Measurements from ENCODE around the gene VWF. TPM values are rescaled to one million over a fixed set of nuclear protein-coding genes. Genes with fewer than 3 reads are reported as not detected.
A peak's percentile ranks its signal among the peaks of the same experiment; 100 is the strongest.
"Not testable (repeated sequence)": the region's sequence is repeated elsewhere in the genome, so short reads cannot be mapped to it uniquely, and the experiment has no call there.

Gene VWF
- total RNA-seq, 1 donor, result 13.5 TPM

GRCh38 chr12:6146509-6146908, 22.0 kb upstream of the VWF start:
- no peak for DNase-seq (ENCODE audit: low read depth in 2 of 3, low spot score in 2 of 3)

GRCh38 chr12:6145564-6145963, 21.1 kb upstream of the VWF start:
- peak in 2 of 3 donors; percentile 57 to 87 for DNase-seq (ENCODE audit: low read depth in 2 of 3, low spot score in 2 of 3)

GRCh38 chr12:6143303-6143675, 18.8 kb upstream of the VWF start:
- no peak for DNase-seq (ENCODE audit: low read depth in 2 of 3, low spot score in 2 of 3)

GRCh38 chr12:6142368-6143302, 18.2 kb upstream of the VWF start:
- peak in 2 of 3 donors; percentile 42 to 69 for DNase-seq (ENCODE audit: low read depth in 2 of 3, low spot score in 2 of 3)

- not testable (repeated sequence) for DNase-seq (ENCODE audit: low read depth in 2 of 3, low spot score in 2 of 3)
These were observed 17.4 kb upstream of the VWF start for GRCh38 chr12:6141731-6142367.

GRCh38 chr12:6140651-6141447, 16.4 kb upstream of the VWF start:
- DNase-seq (ENCODE audit: low read depth in 2 of 3, low spot score in 2 of 3), result peak in 2 of 3 donors; percentile 54 to 71

GRCh38 chr12:6135071-6135470, 10.6 kb upstream of the VWF start:
- DNase-seq (ENCODE audit: low read depth in 2 of 3, low spot score in 2 of 3), result no peak

- DNase-seq (ENCODE audit: low read depth in 2 of 3, low spot score in 2 of 3), result no peak
These were observed 9.2 kb upstream of the VWF start for GRCh38 chr12:6133642-6134041.

- DNase-seq (ENCODE audit: low read depth in 2 of 3, low spot score in 2 of 3), result no peak
These were observed 8.0 kb upstream of the VWF start for GRCh38 chr12:6132496-6132895.

- DNase-seq (ENCODE audit: low read depth in 2 of 3, low spot score in 2 of 3), result no peak
These were observed 789 bp upstream of the VWF start for GRCh38 chr12:6125310-6125608.

GRCh38 chr12:6123258-6123657, 1.2 kb downstream of the VWF start:
- DNase-seq (ENCODE audit: low read depth in 2 of 3, low spot score in 2 of 3), result no peak

GRCh38 chr12:6122201-6122600, 2.3 kb downstream of the VWF start:
- no peak for DNase-seq (ENCODE audit: low read depth in 2 of 3, low spot score in 2 of 3)

- DNase-seq (ENCODE audit: low read depth in 2 of 3, low spot score in 2 of 3), result no peak
These were observed 3.5 kb downstream of the VWF start for GRCh38 chr12:6120796-6121473.

- no peak for DNase-seq (ENCODE audit: low read depth in 2 of 3, low spot score in 2 of 3)
These were observed 5.4 kb downstream of the VWF start for GRCh38 chr12:6118891-6119568.

GRCh38 chr12:6116471-6117021, 7.9 kb downstream of the VWF start:
- peak in 1 of 3 donors; percentile 54 for DNase-seq (ENCODE audit: low read depth in 2 of 3, low spot score in 2 of 3)

GRCh38 chr12:6115389-6115788, 9.1 kb downstream of the VWF start:
- no peak for DNase-seq (ENCODE audit: low read depth in 2 of 3, low spot score in 2 of 3)

- DNase-seq (ENCODE audit: low read depth in 2 of 3, low spot score in 2 of 3), result no peak
These were observed 10.0 kb downstream of the VWF start for GRCh38 chr12:6114476-6114870.

- DNase-seq (ENCODE audit: low read depth in 2 of 3, low spot score in 2 of 3), result no peak
These were observed 10.6 kb downstream of the VWF start for GRCh38 chr12:6113691-6114475.

GRCh38 chr12:6112004-6112403, 12.5 kb downstream of the VWF start:
- DNase-seq (ENCODE audit: low read depth in 2 of 3, low spot score in 2 of 3), result peak in 1 of 3 donors; percentile 43

Measured in hematopoietic multipotent progenitor cell (in vitro differentiated cells).